C4-2B (cell line): Measurements from ENCODE around the gene TREX2.

Source experiments
- CTCF ChIP-seq: fragments of 450-650 bp; conservative IDR thresholded peaks from 2 replicates; pipeline ENCODE4 v1.5.1; 2017; ENCODE audit warnings: mild to moderate bottlenecking
- ZFX ChIP-seq: fragments of 450-650 bp; IDR thresholded peaks from 2 replicates; pipeline ENCODE4 v1.6.1; 2017

- TF ChIP-seq CTCF, result no peak
- TF ChIP-seq ZFX, result no peak
Observed at GRCh38 chrX:153406903-153407302, 39.0 kb downstream of the TREX2 start.
